GM18511 (cell line): Measurements from ENCODE around the gene FAM72D.
"Not testable (repeated sequence)": the region's sequence is repeated elsewhere in the genome, so short reads cannot be mapped to it uniquely, and the experiment has no call there.

Source experiments
- ATAC-seq: cut with Tn5 transposase; IDR thresholded peaks from one replicate; pipeline ENCODE4 v1.9.1; 2021; ENCODE audit warnings: mild to moderate bottlenecking, moderate library complexity; ENCODE audit not compliant: unreplicated experiment

Gene FAM72D

GRCh38 chr1:145095284-145096057 is at the start of gene FAM72D, which contains the start of gene SRGAP2B:
TSS of gene FAM72D (plus strand) at chr1:145095974. CDS start at chr1:145096848, 874 bp downstream.
TSS of gene SRGAP2B (minus strand) at chr1:145095328. CDS start at chr1:145092901, 2,427 bp downstream.
- ATAC-seq = peak; percentile 84

DNA sequence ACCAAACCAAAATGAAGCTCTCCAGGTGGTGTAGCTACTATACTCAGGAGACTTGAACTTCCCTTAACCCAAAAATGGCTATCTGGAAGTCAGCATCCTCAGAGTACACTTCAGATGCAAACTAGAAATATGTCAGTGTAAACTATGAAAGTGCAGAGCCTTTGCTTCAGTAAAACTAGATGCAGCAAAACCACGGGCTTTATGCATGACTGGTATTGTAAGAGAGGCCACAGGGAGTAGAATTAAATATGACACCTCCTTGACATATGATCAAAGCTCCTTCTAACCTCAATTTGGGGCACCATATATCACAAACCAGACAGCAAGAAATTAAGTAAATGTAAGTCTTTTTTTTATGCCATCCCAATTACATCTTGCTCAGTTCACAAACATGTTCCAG is 48.2 kb upstream of the FAM72D start:
- peak; percentile 87 for ATAC-seq

GRCh38 chr1:145048181-145048856 is 47.5 kb upstream of the FAM72D start:
- peak; percentile 26 for ATAC-seq

DNA sequence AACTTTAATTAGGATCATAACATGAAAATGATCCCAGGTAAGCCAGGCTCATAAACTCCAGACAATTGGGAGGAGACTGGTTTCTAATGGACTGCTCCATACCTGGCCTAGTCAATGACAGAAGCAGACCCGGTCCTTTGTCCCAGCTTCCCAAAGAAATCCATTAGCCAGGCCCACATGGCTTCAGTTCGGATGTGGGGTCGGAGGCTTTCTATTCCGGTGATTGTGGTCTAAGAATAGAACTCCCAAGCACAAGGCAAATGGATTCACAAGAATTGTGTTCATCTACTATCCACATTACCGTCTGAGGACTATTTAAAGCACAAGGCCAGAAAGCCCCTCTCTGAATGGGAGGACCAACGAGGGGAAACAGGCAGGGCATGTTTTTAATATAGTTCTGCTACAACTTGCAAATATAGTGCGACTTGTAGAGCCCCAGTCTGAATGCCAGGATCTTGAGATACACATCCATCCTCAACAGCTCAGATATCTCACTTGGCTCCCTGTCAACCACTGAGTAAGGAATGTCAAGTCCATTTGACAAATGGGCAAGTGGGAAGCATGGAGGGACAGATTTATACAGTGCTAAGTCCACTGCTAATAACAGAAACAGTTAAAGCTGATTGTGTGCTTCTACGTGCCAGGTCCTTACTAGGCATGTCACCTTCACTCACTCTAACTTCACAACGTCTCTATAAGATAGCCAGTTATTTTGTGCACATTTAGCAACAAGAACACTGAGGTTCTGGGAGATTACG is 43.6 kb upstream of the FAM72D start:
- not testable (repeated sequence) for ATAC-seq

DNA sequence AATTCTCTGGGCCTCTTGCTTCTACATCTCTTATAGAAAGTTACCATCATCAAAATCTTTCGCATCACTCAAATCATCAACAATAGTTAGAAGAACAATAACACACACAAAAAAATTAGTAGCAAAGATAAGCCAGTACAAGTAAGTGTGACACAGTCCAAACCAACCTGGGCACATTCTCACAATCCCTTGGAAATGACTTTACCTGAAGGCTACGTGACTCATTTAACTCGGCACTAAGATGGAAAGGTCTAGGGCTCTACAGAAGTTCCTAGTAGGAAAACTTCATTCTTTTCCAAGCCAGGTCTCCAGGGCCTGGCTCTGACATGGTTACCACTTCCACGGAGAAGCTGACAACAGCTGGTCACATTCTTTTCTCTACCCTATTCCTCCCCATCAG is 42.3 kb upstream of the FAM72D start:
- ATAC-seq = not testable (repeated sequence)

GRCh38 chr1:145055217-145055760 is 40.5 kb upstream of the FAM72D start:
- peak; percentile 98 for ATAC-seq

DNA sequence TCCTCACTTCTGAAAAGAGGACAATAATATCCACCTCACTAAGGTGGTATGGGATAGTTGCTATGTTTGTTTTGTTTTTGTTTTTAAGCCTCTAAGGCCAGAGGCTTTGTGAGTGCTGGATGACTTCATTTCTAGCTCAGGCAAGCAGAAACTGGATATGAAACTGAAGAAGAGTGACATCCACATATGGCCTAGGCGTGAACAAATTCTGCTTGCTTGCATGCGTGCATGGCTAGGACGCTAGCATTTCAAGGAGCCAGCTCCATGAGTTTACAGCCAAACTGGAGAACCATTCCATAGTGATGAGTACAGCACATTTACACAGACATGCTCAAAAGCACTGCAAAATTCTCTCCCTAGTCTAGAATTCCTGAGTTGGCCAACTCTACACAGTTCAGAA is 37.6 kb upstream of the FAM72D start:
- peak; percentile 57 for ATAC-seq

DNA sequence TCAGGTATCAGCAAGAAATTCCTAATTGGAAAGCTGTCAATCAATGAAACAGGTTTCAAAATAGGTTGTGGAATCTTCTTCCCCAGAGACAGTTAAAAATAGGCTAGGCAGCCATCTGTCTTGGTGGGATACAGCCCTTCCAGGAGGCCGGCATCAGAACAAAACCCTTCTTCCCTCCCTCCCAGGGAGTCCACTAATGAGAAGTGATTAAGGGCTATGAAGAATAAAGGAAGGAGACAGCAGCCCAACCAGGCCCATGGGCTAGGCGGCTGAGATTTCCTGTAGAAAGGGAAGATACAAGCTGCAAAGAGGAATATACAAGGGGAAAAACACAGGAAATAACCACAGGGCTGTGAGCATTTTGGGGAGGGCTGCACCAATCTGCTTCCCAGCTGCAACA is 32.5 kb upstream of the FAM72D start:
- not testable (repeated sequence) for ATAC-seq

DNA sequence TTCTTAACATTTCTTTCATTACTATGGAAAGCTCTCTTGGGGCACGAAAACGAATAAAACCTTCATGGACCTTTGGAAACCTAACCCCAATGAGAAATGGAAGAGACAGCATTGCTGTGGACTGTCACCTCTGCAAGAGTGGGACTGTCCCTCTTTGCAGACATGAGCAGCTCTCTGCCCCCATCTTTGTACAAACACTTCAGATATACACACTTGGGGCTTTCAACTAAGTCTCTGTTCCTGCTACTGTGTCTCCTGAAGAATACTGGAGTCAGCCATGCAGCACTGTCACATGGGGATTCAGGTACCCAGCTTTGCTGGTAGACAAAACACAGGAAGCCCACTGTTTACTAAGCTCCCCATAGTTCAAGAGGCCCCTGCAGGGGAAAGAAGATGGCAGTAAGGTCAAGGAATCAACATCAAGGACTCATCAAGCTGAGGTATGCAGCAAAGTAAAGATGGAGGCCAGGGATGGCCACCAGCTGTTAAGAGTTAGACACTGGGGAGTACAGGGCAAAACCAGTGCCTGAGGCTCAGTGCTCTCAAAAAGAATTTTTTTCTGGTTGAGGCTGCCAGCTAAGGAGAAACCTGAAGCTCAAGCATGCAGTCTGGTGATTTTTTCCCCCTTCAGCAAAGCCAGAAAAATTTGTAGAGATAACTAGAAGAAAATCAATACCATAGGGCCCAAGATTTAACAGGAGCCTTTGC is 31.7 kb upstream of the FAM72D start:
- not testable (repeated sequence) for ATAC-seq

- peak; percentile 73 for ATAC-seq
These were observed 30.5 kb upstream of the FAM72D start for GRCh38 chr1:145065194-145065826.

DNA sequence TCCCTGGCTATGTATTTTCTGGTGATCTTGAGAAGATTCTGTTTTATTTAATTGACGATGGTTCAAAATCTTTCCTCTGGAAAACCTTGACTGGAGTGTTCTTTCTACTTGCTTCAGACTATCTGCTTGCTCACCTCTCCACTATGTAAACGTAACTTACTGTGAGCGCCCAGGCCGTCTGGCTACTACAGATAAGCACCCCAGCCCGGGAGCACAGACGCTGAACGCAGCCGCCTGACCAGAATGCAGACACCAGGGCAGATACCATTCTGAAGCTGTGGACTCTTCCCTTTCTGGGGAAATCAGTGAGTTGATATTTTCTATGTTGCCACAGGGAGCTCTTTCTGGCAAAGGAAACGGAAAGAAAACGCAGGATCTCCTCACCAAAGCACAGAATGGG is 29.3 kb upstream of the FAM72D start:
- ATAC-seq = not testable (repeated sequence)

DNA sequence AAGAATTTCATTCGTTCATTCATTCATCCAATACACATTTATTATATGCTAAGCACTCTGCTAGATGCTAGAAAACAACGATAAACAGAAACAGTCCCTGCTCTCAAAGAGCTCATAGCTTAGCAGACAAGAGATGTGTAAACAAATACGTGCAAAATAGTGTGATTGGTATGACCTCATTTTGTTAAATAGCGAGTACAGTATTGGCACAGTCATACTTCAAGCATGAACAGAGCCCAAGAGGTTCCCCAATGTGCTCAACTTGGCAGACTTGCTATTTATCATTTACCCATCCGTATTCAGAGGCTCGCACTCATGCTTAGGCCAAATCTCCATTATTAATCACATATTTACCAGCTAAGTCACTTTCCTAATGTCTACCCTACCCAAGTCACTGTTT is 24.2 kb upstream of the FAM72D start:
- not testable (repeated sequence) for ATAC-seq

- ATAC-seq = not testable (repeated sequence)
These were observed 21.7 kb upstream of the FAM72D start for GRCh38 chr1:145074021-145074559.

DNA sequence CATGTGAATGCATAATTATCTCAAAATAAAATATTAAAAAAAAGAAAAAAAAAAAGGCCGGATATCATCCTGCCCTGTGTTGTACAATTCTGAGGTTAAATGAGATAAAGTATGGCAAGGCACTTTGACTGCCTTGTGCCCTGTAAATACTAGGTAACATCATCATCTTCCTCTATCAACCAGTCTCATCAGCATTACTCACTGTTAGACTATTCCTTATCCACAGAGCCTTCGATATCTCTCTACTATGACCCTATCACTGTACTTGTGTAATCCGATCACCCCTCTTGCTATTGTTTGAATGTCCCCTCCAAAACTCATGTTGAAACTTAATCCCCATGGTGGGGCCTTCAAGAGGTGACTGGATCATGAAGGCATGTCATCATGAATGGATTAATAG is 18.9 kb upstream of the FAM72D start:
- ATAC-seq = not testable (repeated sequence)

DNA sequence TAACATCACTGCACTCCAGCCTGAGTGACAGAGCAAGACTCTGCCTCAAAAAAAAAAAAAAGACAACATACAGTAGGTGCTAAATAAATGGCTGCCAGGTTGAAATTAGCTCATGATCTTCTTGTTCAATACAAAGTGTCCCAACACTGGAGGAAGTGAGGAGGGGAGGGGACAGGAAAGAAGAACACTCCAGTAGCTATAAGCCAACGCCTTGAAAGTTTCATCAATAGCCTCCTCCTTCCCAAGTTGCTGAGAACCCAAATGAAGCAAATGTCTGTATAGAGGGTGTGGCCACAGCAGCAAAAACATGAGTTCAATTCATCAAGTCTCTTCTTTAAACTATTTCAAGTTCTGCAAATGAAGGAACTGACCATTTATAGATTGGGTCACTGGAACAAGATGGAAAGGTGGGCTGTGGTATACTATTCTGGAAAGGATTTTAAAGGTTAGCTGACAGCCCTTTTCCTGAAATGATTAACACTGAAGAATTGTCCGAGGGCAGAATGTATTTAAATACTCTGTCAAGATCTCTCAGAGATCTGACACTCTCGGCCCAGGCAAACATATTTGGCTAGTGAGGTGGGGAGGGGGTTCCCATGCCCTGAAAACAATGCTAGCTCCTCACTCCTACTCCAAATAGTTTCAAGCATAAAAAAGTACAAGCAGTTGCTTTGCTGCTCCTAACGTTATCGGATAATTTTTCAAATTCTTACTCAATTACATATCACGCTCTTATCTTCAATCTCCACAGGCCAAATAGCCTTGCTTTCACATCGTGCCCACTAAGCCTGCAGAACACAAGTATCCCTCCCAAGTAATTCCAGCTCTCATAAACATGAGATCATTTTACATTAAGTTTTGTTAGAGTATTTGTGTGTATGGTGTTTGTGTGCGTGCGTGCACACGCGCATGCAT is 17.6 kb upstream of the FAM72D start:
- ATAC-seq = not testable (repeated sequence)

- ATAC-seq = not testable (repeated sequence)
These were observed 16.9 kb upstream of the FAM72D start for GRCh38 chr1:145078787-145079370.

DNA sequence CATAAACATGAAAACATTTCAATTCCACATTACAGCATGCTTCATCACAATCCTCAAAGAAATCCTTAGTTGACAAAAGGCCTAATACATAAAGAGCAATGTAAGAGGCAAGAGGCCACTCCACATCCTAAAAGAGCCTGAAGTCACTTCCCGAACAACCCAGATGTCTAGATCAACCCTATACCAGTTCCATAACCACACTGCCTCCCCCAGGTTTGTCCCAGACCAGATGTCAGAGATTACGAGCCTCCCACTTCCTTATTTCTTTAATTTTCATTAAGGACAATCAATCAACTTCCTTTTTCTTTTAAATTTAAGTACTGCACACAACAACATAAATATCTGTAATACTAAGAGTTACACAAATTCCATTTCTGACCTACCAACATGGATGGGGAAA is 16.0 kb upstream of the FAM72D start:
- ATAC-seq = not testable (repeated sequence)

GRCh38 chr1:145080193-145080592 is 15.6 kb upstream of the FAM72D start:
- not testable (repeated sequence) for ATAC-seq
